ENCODE data around the gene FITM1. TPM values are rescaled to one million over a fixed set of nuclear protein-coding genes. Genes with fewer than 3 reads are reported as not detected.

The FITM1 gene
- total and polyA plus RNA-seq, 2 donors (not counting 3 experiments of a cell fraction or from before 2014, with no cell fraction given) = 0.54 TPM; not detected in 1

- FAIRE-seq = no peak
- Histone ChIP-seq H3K9me1 (replicated peaks; ENCODE audit: control insufficient read depth, extremely low read depth, insufficient read depth, low read length) (no peaks in the 10 kb centered on the region), H3K27me3 (ENCODE audit: control insufficient read depth in 2 of 2, insufficient read depth in 2 of 2, low read length in 2 of 2) (no peaks in the 10 kb centered on the region), H3K4me2 (ENCODE audit: insufficient read depth, low read length) (peak within 1 kb of the TSS; percentile 95), H4K20me1 (replicated peaks; ENCODE audit: control insufficient read depth, extremely low read depth, insufficient read depth, low read length) (no peaks in the 10 kb centered on the region), H3K4me3 (replicated peaks in 1 of 3; ENCODE audit: insufficient read depth in 1 of 3, low read depth in 1 of 3, low read length in 3 of 3) (peak within 1 kb of the TSS; percentile 59 to 86 (median 79)), H3K36me3 (ENCODE audit: control insufficient read depth in 2 of 2, extremely low read depth in 1 of 2, insufficient read depth in 2 of 2, low read length in 2 of 2) (peaks cover 0 to 21% of the 10 kb centered on the region in 2 experiments), H3K9ac (replicated peaks; ENCODE audit: extremely low read depth, insufficient read depth, low read length) (peak within 1 kb of the TSS; percentile 72), H3K9me3 (replicated peaks; ENCODE audit: control insufficient read depth, insufficient read depth, low read length) (no peaks in the 10 kb centered on the region), H3K4me1 (ENCODE audit: control insufficient read depth, extremely low read depth, insufficient read depth, low read length) (peaks cover 19% of the 10 kb centered on the region), H3K27ac (ENCODE audit: insufficient read depth, low read depth, low read length) (peak within 1 kb of the TSS; percentile 52), H2AFZ (ENCODE audit: low read depth, low read length) (peak within 1 kb of the TSS; percentile 91), H3K79me2 (ENCODE audit: control insufficient read depth, insufficient read depth, low read length) (peaks cover 25% of the 10 kb centered on the region)
- ChIA-PET POLR2A (interaction anchor here (0.5 to 2.0 kb wide), 9 partner anchors 9 to 245 kb away, joined by 3 to 13 read pairs (median 5); partner anchors contain the start of genes CHMP4A, DCAF11, IRF9 and NRL), CTCF (interaction anchor here (0.7 to 7.8 kb wide), 12 partner anchors 10 to 187 kb away, joined by 3 to 63 read pairs (median 4); partner anchors contain the start of genes CIDEB, IRF9, PSME1 and TINF2)
- TF ChIP-seq POLR2AphosphoS5 (IDR thresholded peaks at IDR 0.05; ENCODE audit: insufficient read depth, low read depth, low read length) (peak; percentile 59), GATA2 (IDR thresholded peaks at IDR 0.05; ENCODE audit: insufficient read depth, insufficient read length, low read depth, low read length) (no peak), POLR2A (IDR thresholded peaks at IDR 0.05; ENCODE audit: low read depth, low read length) (no peak)
- TF ChIP-seq, protein P1, sequence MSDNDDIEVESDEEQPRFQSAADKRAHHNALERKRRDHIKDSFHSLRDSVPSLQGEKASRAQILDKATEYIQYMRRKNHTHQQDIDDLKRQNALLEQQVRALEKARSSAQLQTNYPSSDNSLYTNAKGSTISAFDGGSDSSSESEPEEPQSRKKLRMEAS (IDR thresholded peaks at IDR 0.05; ENCODE audit: insufficient read depth, insufficient read length) = peak; percentile 1
- intact Hi-C loops (cut with micrococcal nuclease) (loop anchor here (1.0 to 5.0 kb wide), 5 partner anchors 32 to 286 kb away; partner anchors contain the start of genes DCAF11, DHRS1, IPO4 and NFATC4), dilution Hi-C loops (cut with MboI; ENCODE audit: extremely low pct_ligation_motif_present, low sequenced_read_pairs) (no loop called here)
- BruUV-seq (replicated peaks) = no TSS peak
- peak; percentile 99 for DNase-seq (ENCODE audit: low read depth, low spot score)
Measured at GRCh38 chr14:24146453-24146977, 16.1 kb downstream of the FITM1 start, which contains the start of gene PSME2. Gene PSME2, minus strand, starts transcription at chr14:24146610. Its CDS starts 29 bp downstream, at chr14:24146581.
